ENCODE data around the gene TEKT3.

TEKT3 gene

DNA sequence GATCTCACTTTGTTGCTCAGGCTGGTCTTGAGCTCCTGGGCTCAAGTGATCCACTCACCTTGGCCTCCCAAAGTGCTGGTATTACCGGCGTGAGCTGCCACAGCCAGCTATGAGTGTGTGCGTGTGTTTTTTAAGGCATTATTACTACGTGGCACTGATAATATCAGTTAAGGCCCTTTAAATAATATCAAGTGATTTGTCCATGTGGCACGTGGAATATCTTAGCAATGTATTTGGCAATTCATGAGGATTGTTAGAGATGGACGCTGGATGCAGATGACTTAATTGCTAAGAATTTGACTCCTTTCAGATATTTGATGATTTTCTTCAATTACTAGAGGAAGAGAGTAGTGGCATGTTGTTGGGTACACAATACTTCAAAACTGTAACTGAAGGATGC is 50.8 kb downstream of the TEKT3 start:
- peak; percentile 40 for DNase-seq

DNA sequence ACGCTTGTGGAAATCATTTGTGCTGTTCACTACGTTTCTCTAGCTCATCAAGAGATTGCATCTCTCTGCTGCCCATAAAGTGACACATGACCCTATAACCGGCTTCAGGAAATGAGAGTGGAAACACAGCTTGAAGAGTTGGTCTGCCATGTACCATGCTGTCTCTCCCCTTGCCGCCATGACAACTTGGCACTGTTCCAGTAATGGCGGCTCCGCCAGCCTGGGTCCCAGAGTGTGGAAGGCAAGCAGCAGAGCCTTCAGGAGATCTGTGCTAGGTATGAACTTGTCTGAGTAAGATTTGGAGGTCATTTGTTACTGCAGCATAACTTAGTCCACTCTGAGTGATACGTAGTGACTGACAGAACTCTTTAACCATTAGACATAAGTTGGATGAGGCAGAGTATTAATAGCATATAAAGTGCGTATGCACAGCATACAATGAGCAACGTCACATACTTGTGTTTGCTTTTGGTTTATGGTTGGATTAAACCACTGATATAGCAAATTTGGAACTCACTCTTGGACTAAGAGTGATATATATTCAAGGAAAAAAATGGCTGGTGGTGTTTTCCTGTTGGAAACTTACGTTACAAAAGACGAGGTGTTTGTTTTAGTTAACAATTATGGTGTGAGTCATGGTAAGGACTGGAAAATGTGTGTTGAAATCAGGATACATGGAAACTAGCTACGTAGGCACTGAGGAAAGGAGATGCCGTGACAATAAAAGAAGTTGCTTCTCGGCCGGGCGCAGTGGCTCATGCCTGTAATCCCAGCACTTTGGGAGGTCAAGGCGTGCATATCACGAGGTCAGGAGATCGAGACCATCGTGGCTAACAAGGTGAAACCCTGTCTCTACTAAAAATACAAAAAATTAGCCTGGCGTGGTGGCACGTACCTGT is 51.9 kb downstream of the TEKT3 start:
- peak; percentile 25 for DNase-seq

DNA sequence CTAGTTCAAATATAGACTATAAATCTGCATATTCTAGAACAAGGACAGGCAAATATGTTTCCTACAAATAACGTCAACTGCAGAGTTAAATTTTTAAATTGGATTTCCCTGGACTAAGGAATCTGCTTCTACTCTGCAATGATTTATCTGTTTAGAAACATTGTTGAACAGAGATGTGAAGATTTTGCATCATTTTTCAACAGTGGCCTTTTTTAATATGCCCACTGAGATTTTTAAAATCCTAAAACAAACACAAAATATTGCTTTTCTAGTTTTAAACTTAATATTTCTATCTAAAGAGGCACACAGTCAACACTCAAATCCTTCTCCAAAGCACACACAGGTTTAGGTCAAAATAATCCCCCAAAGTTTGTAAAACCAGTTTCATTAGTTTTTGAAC is 52.5 kb downstream of the TEKT3 start:
- DNase-seq: no peak

DNA sequence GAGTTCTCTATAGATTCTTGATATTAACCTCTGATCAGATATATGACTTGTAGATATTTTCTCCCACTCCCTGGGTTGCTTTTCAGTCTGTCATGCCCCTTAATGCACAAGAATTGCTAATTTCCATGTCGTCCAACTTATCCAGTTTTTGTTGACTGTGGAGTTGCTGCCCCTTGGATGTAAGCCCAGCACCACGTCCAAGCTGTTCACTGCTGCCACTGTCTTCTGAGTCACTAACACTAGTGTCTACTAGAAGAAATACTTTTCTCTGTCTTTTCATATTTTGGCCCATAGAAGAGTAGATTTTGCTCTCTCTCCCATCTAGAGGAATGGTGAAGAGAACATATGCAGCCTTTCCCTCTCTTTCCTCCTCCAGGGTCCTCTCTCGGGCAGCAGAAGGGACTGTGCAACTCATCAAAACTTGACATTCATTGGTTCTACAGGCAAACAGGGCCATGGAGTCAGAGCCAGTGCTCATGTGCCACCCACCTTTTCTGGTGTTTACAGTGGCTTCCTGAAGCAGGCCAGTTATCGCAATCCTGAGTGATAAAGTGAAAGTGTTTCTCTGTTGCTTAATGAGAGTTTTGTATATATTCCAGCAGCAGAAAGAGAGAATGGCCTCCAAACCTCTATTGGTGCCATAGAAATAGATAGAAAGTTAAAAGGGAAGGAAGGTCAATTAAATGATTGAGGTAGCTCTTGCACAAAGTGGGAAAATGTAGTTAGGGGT is 53.7 kb downstream of the TEKT3 start:
- DNase-seq: no peak

DNA sequence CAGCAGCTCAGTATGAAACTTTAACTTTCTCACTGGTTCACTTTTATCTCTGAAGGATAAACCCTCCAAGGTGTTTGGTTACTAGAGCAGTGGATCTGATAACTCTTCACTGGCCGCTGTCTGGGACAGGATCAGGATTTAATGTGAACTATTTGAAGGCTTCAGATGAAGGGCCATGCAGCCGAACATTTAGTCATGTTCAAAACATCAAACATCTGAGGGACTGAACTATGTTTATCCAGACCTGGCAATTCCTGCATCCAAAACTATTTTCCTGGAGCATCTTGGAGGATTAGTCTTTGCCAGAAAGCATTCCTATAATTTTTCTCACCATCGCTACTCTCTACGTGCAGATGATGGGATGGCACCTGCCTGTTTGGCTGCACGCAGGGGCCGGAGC is 55.9 kb downstream of the TEKT3 start:
- DNase-seq: no peak

DNA sequence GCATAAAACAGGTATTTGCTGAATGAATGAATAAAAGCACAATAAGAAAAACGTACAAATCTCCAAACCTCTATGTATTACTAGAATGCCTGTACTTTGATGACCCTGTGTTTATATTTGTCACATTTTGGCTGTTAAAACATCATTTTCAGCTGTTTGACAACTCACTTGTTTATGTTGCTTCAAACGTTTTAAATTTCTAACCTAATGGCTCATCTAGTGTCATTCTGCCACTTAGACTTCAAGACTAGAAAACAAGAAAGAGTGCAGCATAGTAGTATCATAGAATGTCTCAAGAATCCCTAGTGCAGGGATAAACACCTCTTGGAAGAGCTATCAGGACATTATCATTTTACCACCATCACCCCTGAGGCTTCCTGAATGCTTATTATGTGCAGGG is 56.9 kb downstream of the TEKT3 start:
- no peak for DNase-seq

DNA sequence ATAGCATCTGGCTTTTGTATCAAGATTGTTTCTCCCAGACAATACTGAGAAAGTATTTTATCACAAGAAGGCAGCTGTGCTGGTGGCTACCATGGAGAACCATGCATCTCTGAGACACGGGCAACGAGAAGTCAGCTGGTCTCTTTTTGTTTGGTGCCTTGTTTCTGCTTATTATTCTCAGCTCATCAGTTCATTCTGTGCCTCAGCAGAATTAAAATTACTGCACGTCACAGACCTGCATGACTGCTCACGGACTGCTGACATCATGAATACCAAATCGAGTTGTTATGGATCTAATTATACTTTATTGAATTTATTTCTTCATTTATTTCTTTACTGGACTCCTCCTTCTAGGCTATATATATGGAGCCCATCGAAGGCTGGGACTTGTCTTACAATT is 57.3 kb downstream of the TEKT3 start:
- no peak for DNase-seq

DNA sequence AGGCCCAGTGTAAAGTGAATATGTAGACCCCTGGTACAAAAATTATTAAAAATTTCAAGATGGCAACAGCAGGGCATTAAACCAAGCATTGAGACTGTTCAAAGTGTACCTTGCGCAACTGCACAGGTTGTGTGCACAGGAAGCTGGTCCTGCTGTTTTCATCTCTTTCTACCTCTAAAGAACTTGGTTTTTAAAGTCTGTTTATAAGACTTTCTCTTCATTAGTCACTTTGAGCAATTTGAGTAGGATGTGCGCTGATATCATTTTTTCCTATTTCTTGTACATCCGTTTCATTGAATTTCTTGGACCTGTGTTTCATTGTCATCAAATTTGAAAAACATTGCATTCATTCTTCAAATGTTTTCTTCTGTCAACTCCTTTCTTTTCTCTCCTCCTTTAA is 59.5 kb downstream of the TEKT3 start:
- DNase-seq: no peak

DNA sequence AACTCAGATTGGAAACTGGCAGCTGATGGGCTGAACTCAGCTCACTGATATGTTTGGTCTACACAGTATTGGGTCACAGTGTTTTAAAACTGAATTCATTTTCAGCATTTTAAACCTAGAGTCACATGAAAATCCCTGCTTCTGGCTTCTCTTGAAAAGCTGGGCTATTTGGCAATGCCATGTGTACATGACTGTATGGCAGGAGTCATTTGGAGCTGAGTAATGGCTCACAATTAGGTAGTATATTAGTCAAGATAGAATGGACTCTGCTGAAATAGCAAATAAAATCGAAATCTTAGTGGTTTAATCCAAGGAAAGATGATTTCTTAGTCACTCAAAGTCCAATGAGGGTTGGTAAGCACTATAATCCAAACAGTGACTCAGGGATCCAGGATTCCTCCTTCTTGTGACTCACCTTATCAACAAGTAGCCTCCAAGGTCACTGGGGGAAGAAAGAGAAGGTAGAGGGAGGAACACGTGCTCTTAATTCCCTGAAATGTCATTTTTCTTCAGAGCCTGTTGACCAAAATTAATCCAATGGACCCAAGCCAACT is 62.4 kb downstream of the TEKT3 start:
- peak; percentile 94 for DNase-seq

DNA sequence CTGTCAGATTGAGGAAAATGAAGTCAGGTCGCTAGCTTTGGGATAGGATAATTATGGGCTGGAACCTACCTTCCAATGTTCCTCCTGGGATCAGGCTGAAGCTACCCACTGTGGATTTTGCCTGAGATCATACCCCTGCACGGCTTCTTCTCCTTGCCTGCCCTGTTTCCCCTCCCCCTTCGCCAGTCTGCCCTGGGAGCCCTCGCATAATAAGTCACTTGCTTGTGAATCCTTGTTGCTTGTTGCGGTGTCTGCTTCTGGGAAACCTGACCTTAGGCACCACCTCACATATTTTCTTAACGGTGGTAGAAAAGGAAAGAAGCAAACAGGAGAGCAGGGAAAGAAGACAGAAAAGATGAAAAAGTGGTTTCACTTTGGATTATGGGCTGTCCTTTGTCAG is 63.0 kb downstream of the TEKT3 start:
- DNase-seq: no peak

DNA sequence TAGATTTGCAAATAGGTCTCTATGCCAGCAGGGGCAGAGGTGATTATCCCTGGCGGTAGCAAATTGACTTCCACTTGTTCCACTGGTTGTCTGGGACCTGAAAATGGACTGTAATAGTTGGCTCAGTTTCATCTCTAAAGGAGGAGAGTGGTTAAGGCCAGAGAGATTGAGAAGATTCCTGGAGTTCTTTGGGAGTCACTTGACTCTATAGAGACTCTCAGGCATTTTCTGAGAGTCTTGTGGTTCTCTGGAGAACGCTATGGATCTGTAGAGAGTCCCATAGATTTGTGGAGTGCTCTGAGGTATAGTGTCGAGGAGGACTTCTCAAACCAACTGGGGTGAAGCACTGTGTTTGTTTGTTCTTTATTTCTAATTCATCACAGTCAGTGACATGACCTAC is 67.4 kb downstream of the TEKT3 start:
- DNase-seq: peak; percentile 56

DNA sequence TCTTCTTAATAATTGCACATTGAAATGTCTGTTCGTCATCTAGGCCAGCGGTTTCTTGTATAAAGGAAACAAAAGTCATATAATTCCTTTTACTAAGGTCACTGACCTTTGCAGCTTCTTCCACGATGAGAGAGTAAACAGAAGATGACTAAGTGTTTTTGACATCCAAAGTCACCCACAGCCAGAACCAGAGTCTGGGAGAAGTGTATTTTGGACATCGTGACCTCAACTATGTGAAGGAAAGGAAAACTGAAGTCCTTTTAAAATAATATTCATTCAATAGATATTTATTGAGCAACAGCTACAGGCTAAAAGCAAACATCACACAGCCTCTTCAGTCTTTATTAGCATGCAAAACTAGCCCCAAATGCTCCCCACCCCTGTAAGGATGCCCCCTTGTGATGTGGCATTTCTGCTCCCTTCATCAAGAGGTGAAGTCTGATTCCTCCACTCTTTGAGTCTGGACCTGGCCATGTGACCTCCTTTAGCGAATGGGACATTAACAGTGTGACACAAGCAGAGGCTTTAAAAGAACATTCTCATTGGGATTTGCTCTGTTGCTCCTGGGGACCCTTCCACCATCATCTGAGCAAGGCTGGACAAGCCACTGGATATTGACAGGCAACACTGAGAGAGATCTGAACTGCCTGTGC is 68.1 kb downstream of the TEKT3 start:
- peak; percentile 98 for DNase-seq

DNA sequence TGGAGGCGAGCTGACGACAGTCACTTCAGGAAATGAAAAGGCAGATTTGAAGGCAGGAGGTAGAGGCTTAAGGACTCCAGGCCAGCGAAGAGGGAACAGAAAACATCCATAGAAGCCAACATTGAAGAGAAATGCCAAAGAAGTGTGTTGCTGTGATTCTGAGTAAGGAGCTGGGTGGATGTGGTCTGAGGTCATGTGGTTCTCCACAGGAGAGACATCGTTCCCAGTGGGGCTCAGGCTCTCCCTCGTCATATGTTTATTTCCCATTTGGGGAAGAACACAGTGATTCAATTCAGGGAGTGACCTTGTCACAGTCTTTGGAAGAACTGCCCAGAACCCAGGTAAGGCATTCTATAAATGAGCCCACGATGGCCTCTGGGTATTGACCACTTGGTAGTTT is 69.7 kb downstream of the TEKT3 start:
- no peak for DNase-seq

DNA sequence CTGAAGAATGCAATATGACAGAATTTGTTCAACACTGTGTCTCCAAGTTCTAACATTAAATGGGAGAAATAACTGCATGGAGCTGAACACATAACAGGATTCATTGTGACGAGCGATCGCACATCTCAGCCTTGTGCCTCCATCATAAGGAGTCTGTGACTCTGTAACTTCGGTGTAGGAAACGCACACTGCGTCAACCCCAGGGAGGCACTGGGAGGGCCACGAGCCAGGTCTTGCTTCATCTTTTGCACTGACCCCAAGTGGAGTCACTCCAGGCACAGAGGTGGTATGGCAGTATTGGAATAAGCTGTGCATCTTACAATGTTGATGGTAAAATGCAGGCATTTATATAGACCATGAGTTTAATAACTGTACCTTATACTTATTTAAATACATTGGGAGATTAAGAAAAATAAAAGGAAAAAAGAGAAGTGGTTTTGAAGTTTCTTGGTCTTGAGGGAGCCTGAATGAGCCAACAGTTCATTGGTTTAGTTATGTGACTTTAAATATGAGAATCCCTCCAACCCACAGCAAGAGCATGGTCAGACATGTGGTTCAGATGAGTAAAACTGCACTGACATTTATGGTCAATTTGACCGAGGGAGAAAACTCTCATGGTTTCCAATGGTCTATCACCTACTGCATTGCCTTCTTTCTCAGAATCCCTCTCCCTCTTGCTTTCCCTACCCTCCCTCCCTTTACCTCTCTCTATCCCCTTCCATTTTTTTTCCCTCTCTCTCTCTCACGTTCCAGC is 70.6 kb downstream of the TEKT3 start:
- DNase-seq: no peak

DNA sequence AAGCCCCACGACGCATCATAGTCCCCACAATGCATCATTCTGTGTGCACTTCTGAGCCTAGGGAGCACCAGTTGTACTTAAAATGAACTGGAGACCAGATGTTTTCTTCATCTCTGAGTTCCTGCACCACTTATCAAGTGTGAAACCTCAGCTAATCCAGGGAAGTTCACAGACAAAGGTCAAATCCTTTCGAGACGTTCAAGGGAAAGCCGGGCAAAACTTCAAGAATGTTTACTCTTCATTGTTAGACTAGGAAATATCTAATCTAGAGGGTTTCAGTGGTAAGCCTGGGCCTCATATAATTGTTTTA is 71.7 kb downstream of the TEKT3 start:
- DNase-seq: no peak

DNA sequence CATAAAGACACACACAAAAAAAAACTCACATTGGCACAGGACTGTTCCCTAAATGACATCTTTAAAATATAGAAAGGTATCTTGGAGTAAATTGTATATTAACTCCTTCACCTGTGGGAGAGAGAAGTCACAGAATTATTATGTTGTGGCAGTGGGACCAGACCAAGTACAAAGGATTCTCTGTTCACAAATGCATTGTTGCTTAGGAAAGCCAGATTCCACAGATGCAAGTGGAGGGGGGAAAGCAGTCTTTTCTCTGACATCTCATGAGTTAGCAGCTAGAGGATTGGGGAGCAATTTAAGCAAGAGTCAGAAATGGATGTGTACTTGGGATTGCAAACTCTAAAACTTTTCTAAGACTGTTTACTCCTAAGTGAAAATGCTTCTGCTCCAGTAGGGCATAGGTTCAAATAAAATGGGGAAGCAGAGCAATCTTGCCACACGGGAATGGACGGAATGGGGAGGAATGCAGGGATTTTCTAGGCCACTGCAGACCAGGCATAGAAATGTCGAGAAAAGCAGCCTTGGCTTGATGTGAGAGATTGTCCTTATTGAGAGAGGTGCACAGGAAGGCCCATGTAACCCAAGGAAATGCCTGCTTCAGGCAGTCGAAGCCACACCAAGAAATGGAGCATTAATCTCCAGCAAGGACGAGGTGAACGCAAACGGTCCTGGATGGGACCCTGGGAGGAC is 72.2 kb downstream of the TEKT3 start:
- no peak for DNase-seq

DNA sequence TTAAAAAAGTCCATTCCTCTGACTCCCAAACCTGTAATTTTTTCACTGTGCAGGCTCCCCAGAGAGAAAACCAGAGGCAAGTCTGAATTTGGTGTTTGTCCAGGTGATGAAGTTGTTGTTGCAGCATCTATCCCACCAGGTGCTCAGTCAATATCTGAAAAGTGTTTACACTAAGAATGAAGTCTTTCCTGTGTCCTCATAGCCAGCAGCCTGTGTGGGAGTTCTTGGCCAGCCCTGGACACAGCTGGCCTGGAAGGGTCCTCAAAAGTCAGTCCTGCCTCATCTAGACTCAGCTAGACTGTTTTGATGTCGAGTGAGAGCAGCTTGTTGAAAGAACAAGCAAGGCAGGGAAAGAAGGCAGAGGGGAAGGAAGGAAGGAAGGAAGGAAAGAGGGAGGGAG is 72.9 kb downstream of the TEKT3 start:
- DNase-seq: no peak

DNA sequence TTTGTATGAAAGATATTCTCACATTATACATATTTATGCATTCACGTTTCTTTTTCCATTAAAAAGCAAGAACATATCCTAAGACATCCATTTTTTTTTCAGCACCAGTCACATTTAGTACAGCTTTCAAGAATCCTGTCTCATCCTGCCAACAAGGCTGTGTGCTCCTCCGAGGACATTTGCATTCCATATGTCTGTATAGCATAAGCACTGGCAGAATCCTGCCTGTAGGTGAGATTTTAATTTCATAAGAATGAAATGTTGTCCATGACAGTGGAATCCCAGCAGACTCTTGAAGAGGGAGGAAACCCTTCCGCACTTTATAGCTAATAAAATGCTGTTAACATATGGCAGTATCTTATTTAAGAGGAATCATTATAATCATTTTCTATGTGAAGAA is 73.4 kb downstream of the TEKT3 start:
- DNase-seq: peak; percentile 66

DNA sequence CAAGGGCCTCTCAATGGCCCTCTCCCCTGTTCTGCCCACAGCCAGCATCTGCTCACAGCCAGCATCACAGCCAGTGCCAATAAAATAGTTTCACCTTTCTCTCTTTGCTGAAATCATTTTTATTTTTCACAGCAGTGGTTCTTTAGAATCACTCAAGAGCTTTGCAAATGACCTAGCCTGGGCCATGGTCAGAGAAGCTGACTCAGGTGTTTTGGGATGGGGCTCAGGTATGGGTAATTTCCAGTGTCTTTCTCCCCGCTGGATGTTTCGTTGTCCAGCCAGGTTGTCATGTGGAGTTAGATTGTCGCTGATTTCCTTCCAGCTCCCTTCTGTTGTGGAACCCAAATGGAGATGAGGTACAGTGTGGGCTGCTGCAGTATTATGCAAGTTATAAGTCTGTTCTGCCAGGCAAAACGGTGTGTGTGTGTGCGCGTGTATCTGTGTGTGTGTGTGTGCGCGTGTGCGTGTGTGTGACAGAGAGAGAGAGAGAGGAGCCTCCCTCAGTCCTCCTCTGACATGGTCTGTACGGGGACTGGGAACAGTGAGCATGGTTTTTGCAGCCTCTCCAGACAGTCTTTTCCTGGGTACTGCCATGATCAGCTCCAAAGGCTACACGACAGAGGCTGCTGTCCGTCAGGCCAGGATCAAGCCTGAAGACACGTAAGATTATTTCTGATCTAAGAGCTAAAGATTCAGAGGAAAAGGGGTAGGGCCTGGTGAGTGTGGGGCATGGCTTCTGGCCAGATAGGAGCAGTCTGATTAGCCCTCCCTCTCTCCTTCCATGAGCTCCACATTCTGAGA is 74.9 kb downstream of the TEKT3 start:
- no peak for DNase-seq

DNA sequence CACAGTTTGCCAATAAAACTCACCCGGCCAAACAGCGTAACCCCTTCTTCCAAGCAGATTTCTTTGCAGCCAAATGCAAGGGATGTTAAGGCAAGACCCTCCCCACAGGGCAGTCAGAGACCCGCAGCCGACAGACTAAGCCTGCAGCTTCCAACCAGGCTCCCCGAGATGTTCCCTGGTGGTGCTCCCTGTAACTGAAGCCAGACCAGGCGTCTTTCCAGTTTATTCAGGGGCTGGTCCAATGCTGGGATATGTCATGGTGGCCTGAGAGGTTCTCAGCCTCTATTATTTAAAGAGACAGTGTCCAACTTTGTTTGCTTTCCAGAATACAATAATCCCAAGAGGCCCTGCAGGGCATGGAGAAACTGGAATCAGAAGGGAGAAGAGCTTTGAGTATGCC is 76.3 kb downstream of the TEKT3 start, which contains the start of gene PMP22:
Gene PMP22 (minus strand): TSS at position 196 of the 400 bp plus-strand sequence. CDS start 4,599 bp downstream, outside the sequence.
- DNase-seq: no peak

DNA sequence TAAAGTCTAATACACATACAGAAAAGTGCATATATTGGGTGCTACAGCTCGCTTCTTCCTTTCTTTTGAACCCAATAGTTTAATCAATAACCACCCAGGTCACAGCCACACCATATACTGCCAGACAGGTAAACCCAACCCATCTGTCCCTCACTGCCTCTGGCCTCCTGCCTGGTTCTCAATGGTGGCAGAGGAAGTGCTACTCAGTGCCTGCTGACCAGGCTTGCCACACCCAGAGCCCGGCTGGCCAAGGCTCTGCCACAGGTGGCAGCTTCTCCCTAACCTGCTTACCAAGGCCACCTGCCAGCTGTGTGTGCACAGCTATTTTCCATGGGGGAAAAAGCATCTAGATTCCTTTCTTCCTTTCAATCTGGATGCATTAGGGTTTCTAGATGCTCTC is 76.9 kb downstream of the TEKT3 start:
- no peak for DNase-seq
